Amniotic stem cell (primary cell): ENCODE measurements around the gene RASSF4.

Experiments
- DNase-seq: peaks from one replicate; lab custom pipeline; 2025; lab: John Stamatoyannopoulos, UW

Gene RASSF4

DNA sequence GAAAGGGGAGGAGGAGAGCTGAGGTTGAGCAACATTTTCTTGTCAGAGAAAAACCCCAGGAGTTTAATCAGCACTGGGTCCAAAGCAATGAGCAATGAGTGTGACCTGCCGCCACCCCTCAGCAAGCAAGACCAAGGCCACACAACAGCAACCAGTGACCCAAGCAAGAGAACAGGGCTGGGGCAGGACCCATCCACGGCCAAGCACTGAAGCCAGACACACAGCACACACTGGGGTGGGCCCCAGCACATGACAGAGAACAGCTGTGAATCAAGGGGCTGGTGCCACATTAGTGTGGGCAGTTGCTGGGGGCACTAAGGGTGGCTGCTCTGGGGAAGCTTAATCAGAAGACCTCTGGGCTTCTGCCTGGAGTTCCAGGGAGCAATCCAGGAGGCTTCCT lies 32.2 kb upstream of the RASSF4 start:
- DNase-seq, result no peak

GRCh38 chr10:44928462-44928861 lies 31.1 kb upstream of the RASSF4 start:
- no peak for DNase-seq

- no peak for DNase-seq
These were observed 30.0 kb upstream of the RASSF4 start for GRCh38 chr10:44929356-44930255.

DNA sequence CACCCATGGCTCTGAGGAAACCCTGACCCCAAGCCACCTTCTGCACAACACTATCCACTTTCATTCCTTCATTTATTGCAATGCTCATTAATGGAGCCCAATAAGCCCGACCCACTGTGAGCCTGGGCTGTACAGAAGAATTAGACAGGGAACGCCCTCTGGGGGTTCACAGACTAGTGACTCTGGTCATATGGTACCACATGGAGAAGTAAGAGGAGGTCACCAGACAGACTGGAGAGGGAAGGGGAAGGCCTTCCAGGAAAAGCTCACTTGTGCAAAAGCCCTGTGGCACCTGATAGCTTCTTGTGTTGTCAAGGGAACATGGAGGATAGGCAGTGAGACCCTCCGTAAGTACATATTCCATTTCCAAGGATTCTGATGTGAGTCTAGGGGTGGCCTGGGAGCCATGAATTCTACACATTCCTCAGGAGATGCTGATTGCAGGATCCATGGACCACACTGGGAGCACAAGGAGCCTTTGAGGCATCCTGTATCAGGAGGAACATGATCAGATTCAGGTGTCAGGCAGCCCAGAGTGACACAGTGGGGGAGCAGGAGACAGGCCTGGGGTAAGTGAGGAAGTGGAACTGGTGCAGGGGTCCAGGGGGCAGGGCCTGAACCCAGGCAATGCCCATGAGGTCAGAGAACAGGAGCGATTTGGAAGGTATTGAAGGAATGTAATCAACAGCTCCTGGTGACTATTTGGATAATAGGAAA lies 28.5 kb upstream of the RASSF4 start:
- DNase-seq, result no peak

DNA sequence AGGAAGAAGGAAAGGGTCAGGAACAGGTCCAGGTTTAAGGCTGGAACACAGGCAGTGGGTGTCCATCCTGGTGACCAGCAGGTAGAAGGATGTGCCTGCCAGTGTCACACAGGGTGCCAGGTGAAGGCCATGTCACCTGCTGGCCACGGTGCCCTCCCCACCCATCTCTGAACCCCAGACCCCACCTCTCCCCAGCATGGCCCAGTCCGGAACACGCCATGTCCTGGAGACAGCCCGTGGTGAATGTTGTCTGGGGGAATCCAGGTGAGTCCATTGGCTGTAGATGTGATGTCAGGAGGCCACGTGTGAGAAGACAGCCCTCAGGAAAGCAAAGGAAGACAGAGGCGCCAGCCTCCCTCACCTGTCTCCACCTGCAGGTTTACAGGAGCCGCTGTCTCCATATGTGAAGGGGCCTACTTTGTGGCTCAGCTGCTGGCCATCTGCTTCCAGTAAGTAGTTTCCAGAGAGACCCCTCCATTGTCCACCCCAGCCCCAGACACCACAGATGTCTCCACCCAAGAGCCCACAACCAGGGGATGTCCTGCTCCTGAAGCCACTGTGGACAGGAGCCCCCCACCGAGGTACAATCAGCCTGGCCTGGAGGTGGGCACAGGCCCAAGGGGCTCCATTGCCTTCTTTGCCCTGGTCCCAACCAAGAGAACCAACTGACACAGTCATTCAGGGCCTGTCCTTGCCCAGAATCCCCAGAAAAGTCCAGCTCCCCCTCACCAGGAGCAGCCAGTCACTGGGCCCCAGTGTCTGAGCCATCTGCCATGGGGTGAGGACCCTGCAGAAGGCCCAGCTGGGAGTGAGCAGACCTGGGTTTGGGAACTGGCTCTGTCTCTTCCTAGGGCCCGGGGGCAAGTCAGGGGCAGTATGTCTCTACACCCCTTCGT lies 27.7 kb upstream of the RASSF4 start:
- no peak for DNase-seq

GRCh38 chr10:44932517-44933450 lies 26.8 kb upstream of the RASSF4 start:
- DNase-seq, result peak; percentile 69

DNA sequence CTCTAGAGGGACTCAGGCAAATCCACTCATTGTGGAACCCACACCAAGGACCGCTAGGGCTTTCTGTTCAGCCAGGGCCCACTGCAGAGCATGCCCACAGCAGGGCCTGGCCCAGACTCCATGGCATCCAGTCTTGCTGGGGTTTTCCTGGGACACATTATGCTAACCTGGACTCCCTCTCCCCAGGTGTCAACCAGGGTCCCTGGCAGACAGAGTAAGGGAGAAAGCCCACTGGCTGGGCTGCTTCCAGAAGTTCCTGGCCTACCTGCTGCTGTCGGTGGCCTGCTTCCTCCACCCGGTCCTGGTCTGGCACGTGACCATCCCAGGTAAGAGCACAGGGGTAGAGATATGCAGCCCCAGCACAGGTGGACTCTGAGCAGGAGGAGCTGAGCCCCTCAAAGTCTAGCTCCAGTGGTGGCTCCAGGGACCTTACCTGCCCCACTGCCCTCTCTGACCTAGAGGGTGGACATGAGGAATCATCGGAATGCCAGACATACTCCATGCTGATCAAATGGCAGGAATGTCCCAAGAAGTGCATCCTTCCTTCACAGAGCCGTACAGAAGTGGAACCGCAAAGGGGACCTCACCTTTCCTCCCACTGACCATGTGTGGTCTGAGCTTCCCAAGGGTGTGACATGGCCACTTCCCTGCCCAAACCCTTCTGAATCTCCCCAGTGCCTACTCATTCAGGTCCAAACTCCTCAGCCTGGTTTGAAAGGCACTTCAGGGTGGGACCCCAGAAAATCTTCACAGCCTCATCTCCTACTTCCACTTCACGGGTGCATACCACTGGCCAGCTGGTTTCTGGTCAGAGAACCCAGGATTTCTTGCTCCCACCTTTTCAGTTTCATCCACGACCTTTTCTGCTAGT lies 25.9 kb upstream of the RASSF4 start:
- DNase-seq, result no peak

DNA sequence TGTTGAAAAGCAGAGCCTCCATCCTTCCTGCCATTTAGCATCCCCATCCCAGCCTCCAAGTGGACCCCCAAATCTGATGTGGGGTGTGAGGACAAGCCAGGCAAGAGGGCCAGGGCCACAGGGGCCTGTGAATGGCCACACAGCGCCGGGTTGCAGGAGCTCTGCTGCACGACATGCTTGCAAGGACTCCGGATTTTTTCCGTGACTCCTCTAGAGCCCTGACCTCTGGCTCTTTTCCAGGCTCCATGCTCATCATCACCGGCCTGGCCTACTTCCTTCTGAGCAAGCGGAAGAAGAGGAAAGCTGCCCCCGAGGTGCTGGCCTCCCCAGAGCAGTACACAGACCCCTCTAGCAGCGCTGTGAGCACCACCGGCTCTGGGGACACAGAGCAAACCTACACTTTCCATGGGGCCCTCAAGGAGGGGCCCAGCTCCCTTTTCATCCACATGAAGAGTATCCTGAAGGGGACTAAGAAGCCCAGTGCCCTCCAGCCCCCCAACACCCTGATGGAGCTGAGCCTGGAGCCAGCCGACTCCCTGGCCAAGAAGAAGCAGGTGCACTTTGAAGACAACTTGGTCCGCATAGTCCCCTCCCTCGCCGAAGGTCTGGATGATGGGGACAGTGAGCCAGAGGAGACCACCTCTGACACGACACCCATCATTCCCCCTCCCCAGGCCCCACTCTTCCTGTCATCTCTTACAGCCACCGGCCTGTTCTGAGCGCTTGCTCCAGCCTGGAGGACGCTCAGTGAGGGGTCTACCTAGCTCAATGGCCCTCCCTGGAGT lies 25.0 kb upstream of the RASSF4 start:
- DNase-seq, result no peak

DNA sequence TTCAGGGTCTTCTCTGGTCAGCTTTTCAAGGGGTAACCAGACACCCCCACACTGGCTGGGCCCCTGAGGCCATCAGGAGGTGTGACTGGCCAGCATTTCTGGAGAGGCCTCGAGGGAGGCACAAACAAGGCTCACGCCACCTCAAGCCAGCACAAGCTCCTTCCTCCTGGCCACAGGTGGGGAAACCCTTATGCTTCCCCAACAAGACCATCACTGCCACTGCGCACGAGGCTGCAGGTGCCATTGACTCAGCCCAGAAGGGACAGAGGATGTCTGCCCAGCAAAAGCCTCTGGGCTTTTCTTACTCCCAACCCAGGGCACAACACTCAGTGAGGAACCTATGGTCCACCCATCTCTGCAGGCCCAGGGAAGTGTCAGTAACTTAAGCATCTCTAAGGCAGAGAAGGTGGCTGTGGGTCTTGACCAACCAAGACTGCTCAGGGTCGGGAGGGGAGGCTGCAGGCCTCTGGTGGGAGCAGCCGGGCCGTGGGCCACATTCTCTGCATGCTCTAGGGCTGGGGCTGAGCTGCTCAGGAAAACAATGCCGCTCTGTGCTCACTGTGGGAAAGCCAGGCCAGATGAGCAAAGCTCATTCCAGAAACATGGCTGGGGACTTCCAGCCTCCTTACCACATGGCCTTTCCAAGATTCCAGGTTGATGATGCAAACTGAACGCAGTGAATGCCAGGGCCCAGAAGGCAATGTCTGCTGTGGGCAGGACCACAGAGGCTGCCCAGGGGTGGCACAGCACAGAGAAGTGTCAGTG lies 24.2 kb upstream of the RASSF4 start:
- peak; percentile 39 for DNase-seq

DNA sequence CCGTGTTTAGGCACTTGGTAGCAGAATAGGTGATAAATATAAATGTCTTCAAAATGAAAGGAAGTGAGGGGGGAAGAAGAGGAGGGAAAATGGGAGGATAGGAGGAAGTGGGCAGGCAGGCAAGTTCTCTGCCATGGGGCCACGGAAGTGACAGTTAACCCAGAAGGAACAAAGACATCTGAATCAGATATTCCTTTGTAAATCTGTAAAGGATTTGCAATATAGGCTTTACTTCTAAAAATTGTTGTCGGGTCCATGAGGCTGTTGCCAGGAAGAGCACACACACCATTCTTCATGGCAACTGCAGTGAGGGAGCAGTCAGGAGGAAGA lies 23.7 kb upstream of the RASSF4 start:
- DNase-seq, result no peak

DNA sequence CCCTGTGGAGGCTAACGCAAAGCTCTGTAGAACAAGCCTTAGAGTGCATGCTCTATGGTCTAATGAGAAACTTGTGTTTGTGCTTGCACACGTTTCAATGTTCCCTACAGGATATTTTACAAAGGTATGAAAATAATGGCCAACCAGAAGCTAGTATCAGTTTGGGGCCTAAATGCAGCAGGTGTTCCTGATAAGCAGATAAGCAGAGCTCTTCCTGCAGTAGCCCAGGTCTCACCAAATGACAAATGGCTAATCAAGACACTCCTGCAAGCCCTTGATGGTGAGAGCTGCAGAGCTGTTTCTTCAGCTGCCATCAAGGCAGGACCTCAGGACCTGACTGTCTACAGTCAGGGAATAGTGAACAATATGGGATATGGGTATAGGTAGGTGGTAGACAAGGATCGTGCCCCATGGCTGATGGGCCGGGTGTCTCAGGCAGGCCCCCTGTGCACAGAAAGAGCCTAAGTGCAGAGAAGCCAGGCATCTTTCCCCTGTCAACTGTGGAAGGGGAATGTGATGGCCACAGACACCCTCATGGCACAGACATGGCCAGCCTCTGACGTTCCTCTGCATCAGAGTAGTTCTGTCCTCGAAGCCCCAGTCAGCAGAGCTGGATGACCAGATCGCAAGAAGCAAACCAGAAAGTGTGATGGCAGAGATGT lies 23.2 kb upstream of the RASSF4 start:
- no peak for DNase-seq

DNA sequence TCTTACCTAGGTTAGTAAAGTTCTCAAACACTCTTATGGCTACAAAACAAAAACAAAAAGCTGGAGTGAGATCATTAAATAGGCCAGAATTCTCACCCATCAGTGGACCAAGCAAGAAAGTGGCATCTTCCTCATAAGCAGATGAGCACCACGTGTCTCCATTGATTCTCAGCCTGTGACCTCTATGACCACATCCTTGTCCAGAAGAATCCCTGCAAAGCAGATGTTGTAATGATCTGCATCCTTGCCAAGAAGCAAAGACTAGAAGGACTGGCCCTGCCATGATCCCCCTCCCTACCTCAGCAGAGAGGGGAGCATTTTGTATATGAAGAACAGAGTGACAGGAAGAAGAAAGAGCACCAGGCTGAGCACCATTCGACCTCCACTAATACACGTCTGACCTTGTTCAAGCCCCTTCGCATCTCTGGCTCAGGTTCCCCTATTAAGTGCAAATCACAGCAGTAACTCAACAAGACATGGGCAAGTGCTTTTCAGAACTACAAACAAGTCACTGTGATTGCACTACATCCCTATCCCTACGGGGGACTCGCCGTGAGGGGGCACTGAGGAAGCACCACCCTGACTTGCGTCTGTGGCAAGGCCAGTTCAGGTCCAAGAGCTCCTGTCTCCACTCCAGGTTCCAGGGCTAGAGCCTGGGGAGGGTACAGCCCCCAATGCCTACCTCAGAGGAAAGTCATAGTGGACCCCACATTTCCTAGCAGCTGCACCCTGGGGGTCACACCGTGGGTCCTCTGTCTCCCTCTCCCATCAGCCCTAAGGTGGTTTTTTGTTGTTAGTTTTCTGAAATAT lies 22.2 kb upstream of the RASSF4 start:
- DNase-seq, result no peak

DNA sequence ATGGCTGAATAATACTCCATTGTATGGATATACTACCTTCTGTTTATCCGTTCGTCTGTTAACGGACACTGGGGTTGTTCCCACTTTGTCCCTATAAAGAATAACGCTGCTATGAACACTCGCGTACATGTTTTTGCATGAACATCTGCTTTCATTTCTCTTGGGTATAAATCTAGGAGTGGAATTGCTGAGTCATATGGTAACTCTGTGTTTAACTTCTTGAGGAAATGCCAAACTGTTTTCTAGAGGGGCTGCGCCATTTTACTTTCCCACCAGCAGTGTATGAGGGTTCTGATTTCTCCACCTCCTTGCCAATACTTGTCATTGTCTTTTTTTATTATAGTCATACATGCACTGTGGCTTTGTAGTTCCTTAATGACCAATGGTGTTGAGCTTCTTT lies 20.6 kb upstream of the RASSF4 start:
- no peak for DNase-seq

GRCh38 chr10:44939691-44940401 lies 19.8 kb upstream of the RASSF4 start:
- DNase-seq, result no peak

GRCh38 chr10:44944354-44944753 lies 15.2 kb upstream of the RASSF4 start:
- no peak for DNase-seq

- no peak for DNase-seq
These were observed 13.4 kb upstream of the RASSF4 start for GRCh38 chr10:44946205-44946604.
